Liver (tissue), 9 donors: ENCODE results near the gene ERP44. TPM values are rescaled to one million over a fixed set of nuclear protein-coding genes. Genes with fewer than 3 reads are reported as not detected.

ENCODE experiments used
- DNase-seq: peaks from one replicate; pipeline ENCODE4 v3.0.0-alpha.2; 2017; ENCODE audit warnings: low spot score
- H3K27ac ChIP-seq, 2 donors: one replicate each; pipeline ENCODE4 v1.7.0; 2013; ENCODE audit warnings: inconsistent platforms in 2 of 2, low read length in 2 of 2, control low read depth in 1 of 2, low read depth in 1 of 2, mild to moderate bottlenecking in 1 of 2
- H3K27me3 ChIP-seq, 4 donors: one replicate each; pipeline versions ENCODE4 v1.6.1 to v1.7.0; 2013; ENCODE audit warnings: low read length in 3 of 4, inconsistent platforms in 1 of 4, mild to moderate bottlenecking in 1 of 4, moderate library complexity in 1 of 4; ENCODE audit not compliant: control insufficient read depth in 4 of 4, insufficient read depth in 4 of 4
- H3K36me3 ChIP-seq, 4 donors: one replicate each; pipeline versions ENCODE4 v1.6.1 to v1.7.0; 2013; ENCODE audit warnings: low read length in 3 of 4, mild to moderate bottlenecking in 3 of 4, low read depth in 1 of 4, moderate library complexity in 1 of 4; ENCODE audit not compliant: control insufficient read depth in 4 of 4, insufficient read depth in 3 of 4
- H3K4me1 ChIP-seq, 4 donors: one replicate each; pipeline versions ENCODE4 v1.6.1 to v1.7.0; 2013; ENCODE audit warnings: low read length in 3 of 4, mild to moderate bottlenecking in 3 of 4, moderate library complexity in 1 of 4; ENCODE audit not compliant: control insufficient read depth in 4 of 4, insufficient read depth in 4 of 4
- H3K4me3 ChIP-seq, 3 donors: one replicate each; pipeline versions ENCODE4 v1.6.1 to v1.7.0; 2013; ENCODE audit warnings: low read length in 3 of 3, control low read depth in 1 of 3, low read depth in 1 of 3, mild to moderate bottlenecking in 1 of 3
- H3K9ac ChIP-seq, 2 donors: one replicate each; pipeline ENCODE4 v1.7.0; 2013; ENCODE audit warnings: low read length in 2 of 2, mild to moderate bottlenecking in 2 of 2, moderate library complexity in 2 of 2, control low read depth in 1 of 2, low read depth in 1 of 2
- H3K9me3 ChIP-seq, 4 donors: one replicate each; pipeline versions ENCODE4 v1.6.1 to v1.7.0; 2013; ENCODE audit warnings: low read length in 3 of 4; ENCODE audit not compliant: control insufficient read depth in 4 of 4
- ATF3 ChIP-seq: IDR thresholded peaks from 2 replicates; pipeline ENCODE4 v1.6.1; 2016; ENCODE audit warnings: antibody characterized with exemption
- EGR1 ChIP-seq, 2 donors: IDR thresholded peaks; 2 replicates each; pipeline ENCODE4 v1.6.1; 2016 to 2018; ENCODE audit warnings: antibody characterized with exemption in 2 of 2, low read depth in 2 of 2
- FOXA1 ChIP-seq: IDR thresholded peaks from 2 replicates; pipeline ENCODE4 v1.6.1; 2016; ENCODE audit warnings: antibody characterized with exemption
- FOXA2 ChIP-seq: IDR thresholded peaks from 2 replicates; pipeline ENCODE4 v1.6.1; 2016; ENCODE audit warnings: antibody characterized with exemption
- GABPA ChIP-seq, 2 donors: IDR thresholded peaks in 1 of 2; conservative IDR thresholded peaks in 1 of 2; 2 replicates each; pipeline ENCODE4 v1.6.1; 2016; ENCODE audit warnings: antibody characterized with exemption in 2 of 2, mild to moderate bottlenecking in 1 of 2, moderate library complexity in 1 of 2
- HNF4A ChIP-seq, 2 donors: conservative IDR thresholded peaks; 2 replicates each; pipeline ENCODE4 v1.6.1; 2016; ENCODE audit warnings: antibody characterized with exemption in 2 of 2, mild to moderate bottlenecking in 2 of 2
- HNF4G ChIP-seq: IDR thresholded peaks from 2 replicates; pipeline ENCODE4 v1.6.1; 2016; ENCODE audit warnings: antibody characterized with exemption
- JUND ChIP-seq, 2 donors: IDR thresholded peaks; 2 replicates each; pipeline ENCODE4 v1.6.1; 2016; ENCODE audit warnings: antibody characterized with exemption in 2 of 2
- NR2F2 ChIP-seq: IDR thresholded peaks from 2 replicates; pipeline ENCODE4 v1.6.1; 2016; ENCODE audit warnings: antibody characterized with exemption
- RAD21 ChIP-seq, 2 donors: IDR thresholded peaks; 2 replicates each; pipeline ENCODE4 v1.6.1; 2016; ENCODE audit warnings: antibody characterized with exemption in 2 of 2, mild to moderate bottlenecking in 2 of 2
- REST ChIP-seq: IDR thresholded peaks from 2 replicates; pipeline ENCODE4 v1.6.1; 2016; ENCODE audit warnings: antibody characterized with exemption, mild to moderate bottlenecking
- RXRA ChIP-seq, 2 donors: IDR thresholded peaks; 2 replicates each; pipeline ENCODE4 v1.6.1; 2017 to 2018; ENCODE audit warnings: antibody characterized with exemption in 2 of 2, mild to moderate bottlenecking in 1 of 2
- SP1 ChIP-seq: IDR thresholded peaks from 2 replicates; pipeline ENCODE4 v1.6.1; 2018; ENCODE audit warnings: antibody characterized with exemption, mild to moderate bottlenecking
- TAF1 ChIP-seq: conservative IDR thresholded peaks from 2 replicates; pipeline ENCODE4 v1.6.1; 2016; ENCODE audit warnings: antibody characterized with exemption, mild to moderate bottlenecking
- YY1 ChIP-seq: IDR thresholded peaks from 2 replicates; pipeline ENCODE4 v1.6.1; 2016; ENCODE audit warnings: antibody characterized with exemption, mild to moderate bottlenecking
- ZBTB33 ChIP-seq: IDR thresholded peaks from 2 replicates; pipeline ENCODE4 v1.6.1; 2016; ENCODE audit warnings: antibody characterized with exemption
- WGBS: extraction: QIAGEN DNeasy Blood & Tissue Kit; methylation state at CpG from one replicate; pipeline ENCODE4 v1.1.7; 2013; 5-methylcytosine and 5-hydroxymethylcytosine counted together
- polyA plus RNA-seq, 2 donors: library from polyadenylated mRNA; stranded (reverse) in 1 of 2; unstranded in 1 of 2; fragments of 200-250 nt in 1 of 2; fragments of >200 nt in 1 of 2; fragmentation: Nextera tagmentation in 1 of 2; extraction: Ambion mirVana in 1 of 2; gene quantifications; one replicate each; pipeline versions ENCODE4 v1.2.1 to v1.2.3, GENCODE V29; 2013 to 2015
- total RNA-seq, 2 donors: library from RNA; depleted of rRNA; stranded (reverse); fragments of >200 nt; gene quantifications; one replicate each; pipeline ENCODE4 v1.2.3, GENCODE V29; 2014
- TF ChIP-seq, protein P1 (sequence below): IDR thresholded peaks from 2 replicates; pipeline ENCODE4 v1.6.1; 2016; ENCODE audit warnings: antibody characterized with exemption
- TF ChIP-seq, protein P2 (sequence below): fragments of 150-350 bp; IDR thresholded peaks from 2 replicates; pipeline ENCODE4 v1.5.1; 2017; ENCODE audit warnings: improper control_type of control experiment, low read depth, low read length; ENCODE audit not compliant: missing input control
- donor health status: healthy.
- donor health status: healthy.
- donor health status: healthy.
- donor health status: healthy.
- donor health status: healthy.

The ERP44 gene
- total and polyA plus RNA-seq, 4 donors: 13.0 to 26.8 (median 19.3) TPM

DNA sequence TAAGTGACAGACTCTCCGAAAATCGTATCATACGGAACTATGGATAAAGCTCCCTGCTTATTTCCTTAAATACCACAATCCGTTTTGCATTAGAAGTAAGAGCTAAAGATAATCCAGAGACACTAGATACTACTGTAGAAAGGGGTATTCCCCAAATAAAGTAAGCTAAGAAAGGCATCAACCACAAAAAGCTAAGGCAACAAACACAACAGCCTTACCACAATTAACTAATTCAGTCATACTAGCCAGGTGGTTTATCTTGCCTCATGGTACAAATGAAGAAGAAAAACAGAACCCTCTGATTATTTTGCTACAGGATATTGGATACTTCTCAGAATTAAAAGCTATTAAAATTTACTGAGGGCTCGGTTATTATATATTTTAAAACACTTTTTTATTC, 14.1 kb downstream of the ERP44 start:
- 81% methylated on average over 5 of the region's 5 CpGs for WGBS
- H3K9me3 ChIP-seq: no peaks in the 10 kb centered on the region
- peaks cover 0 to 6% (median 3%) of the 10 kb centered on the region in 4 donors for H3K4me1 ChIP-seq
- no peak overlapping the region for H3K27ac ChIP-seq
- no peaks in the 10 kb centered on the region for H3K36me3 ChIP-seq
- no peak overlapping the region for H3K9ac ChIP-seq
- TF ChIP-seq HNF4G: no peak
- no peak for TF ChIP-seq EGR1 (IDR thresholded peaks at IDR 0.05; ENCODE audit: low read depth in 2 of 2)
- TF ChIP-seq, protein P1, sequence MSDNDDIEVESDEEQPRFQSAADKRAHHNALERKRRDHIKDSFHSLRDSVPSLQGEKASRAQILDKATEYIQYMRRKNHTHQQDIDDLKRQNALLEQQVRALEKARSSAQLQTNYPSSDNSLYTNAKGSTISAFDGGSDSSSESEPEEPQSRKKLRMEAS: no peak
- TF ChIP-seq, protein P2, sequence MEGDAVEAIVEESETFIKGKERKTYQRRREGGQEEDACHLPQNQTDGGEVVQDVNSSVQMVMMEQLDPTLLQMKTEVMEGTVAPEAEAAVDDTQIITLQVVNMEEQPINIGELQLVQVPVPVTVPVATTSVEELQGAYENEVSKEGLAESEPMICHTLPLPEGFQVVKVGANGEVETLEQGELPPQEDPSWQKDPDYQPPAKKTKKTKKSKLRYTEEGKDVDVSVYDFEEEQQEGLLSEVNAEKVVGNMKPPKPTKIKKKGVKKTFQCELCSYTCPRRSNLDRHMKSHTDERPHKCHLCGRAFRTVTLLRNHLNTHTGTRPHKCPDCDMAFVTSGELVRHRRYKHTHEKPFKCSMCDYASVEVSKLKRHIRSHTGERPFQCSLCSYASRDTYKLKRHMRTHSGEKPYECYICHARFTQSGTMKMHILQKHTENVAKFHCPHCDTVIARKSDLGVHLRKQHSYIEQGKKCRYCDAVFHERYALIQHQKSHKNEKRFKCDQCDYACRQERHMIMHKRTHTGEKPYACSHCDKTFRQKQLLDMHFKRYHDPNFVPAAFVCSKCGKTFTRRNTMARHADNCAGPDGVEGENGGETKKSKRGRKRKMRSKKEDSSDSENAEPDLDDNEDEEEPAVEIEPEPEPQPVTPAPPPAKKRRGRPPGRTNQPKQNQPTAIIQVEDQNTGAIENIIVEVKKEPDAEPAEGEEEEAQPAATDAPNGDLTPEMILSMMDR: no peak
- no peak for TF ChIP-seq RXRA (IDR thresholded peaks at IDR 0.05)
- TF ChIP-seq HNF4A (conservative IDR thresholded peaks at IDR 0.05): no peak
- no peak for TF ChIP-seq YY1
- no peak for TF ChIP-seq GABPA (IDR thresholded peaks at IDR 0.05 in 1 of 2, conservative IDR thresholded peaks at IDR 0.05 in 1 of 2)
- TF ChIP-seq ZBTB33: no peak
- TF ChIP-seq SP1: no peak
- no peak for TF ChIP-seq ATF3
- no peak for TF ChIP-seq JUND (IDR thresholded peaks at IDR 0.05)
- TF ChIP-seq REST: no peak
- TF ChIP-seq FOXA1: no peak
- no peaks in the 10 kb centered on the region for H3K27me3 ChIP-seq
- no peak for DNase-seq
- no peak overlapping the region for H3K4me3 ChIP-seq

GRCh38 chr9:100084128-100084453, 14.7 kb downstream of the ERP44 start:
- H3K4me1 ChIP-seq: peaks cover 0 to 6% (median 3%) of the 10 kb centered on the region in 4 donors
- WGBS: 79% methylated on average over 1 of the region's 1 CpG
- H3K36me3 ChIP-seq: no peaks in the 10 kb centered on the region
- H3K27ac ChIP-seq: no peak overlapping the region
- H3K27me3 ChIP-seq: no peaks in the 10 kb centered on the region
- H3K9me3 ChIP-seq: no peaks in the 10 kb centered on the region
- no peak overlapping the region for H3K4me3 ChIP-seq
- H3K9ac ChIP-seq: no peak overlapping the region
- no peak for DNase-seq
- no peak for TF ChIP-seq ATF3
- no peak for TF ChIP-seq HNF4A (conservative IDR thresholded peaks at IDR 0.05)
- TF ChIP-seq FOXA2: no peak
- no peak for TF ChIP-seq JUND (IDR thresholded peaks at IDR 0.05)
- TF ChIP-seq ZBTB33: no peak
- TF ChIP-seq EGR1 (IDR thresholded peaks at IDR 0.05; ENCODE audit: low read depth in 2 of 2): no peak
- no peak for TF ChIP-seq HNF4G
- TF ChIP-seq RXRA (IDR thresholded peaks at IDR 0.05): no peak
- no peak for TF ChIP-seq RAD21 (IDR thresholded peaks at IDR 0.05)
- TF ChIP-seq, protein P2: no peak
- TF ChIP-seq, protein P1: no peak
- no peak for TF ChIP-seq NR2F2
- no peak for TF ChIP-seq GABPA (IDR thresholded peaks at IDR 0.05 in 1 of 2, conservative IDR thresholded peaks at IDR 0.05 in 1 of 2)
- no peak for TF ChIP-seq SP1
- no peak for TF ChIP-seq TAF1
